ENCODE measurements around the gene MDFI.

MDFI gene, protein sequence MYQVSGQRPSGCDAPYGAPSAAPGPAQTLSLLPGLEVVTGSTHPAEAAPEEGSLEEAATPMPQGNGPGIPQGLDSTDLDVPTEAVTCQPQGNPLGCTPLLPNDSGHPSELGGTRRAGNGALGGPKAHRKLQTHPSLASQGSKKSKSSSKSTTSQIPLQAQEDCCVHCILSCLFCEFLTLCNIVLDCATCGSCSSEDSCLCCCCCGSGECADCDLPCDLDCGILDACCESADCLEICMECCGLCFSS

DNA sequence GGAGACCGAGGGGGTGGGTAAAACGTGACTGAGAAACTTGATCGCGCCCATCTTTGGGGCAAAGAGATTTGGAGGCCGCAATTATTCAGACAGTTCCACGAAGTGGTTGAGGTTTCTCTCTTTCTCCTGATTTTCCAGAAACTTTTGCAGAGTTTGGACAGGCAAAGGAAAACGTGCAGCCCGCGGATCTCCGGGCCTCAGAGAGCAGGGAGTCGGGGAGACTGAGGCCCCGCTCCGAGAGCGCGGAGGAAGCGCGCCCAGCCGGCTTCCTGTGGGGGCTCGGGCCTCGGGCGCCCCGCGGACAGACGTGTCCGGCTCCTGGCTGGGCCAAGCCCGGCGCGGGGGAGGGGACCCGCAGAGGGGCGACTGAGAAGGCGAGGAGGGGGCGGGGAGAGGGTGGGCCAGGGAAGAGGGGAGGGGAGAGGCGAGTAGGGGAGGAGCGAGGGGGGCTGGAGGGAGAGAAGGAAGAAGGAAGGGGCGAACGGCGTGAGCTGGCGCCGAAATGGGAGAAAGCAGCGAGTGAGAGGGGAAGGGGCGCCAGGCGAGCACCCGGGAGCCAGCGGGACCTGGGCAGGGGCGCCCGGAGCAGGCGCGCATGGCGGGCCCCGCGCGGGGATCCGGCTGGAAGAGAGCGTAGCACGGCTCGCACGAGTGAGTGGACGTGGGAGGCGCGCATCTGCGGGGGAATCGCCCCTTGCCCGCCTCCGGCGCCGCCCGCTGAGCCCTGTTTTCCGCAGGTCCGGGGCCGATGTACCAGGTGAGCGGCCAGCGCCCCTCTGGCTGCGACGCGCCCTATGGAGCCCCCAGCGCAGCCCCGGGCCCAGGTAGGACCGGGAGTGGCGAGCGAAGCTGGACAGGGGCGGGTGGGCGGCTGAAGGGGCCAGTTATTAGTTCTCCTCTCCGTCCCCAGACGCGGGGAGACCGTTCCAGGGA is at the start of gene MDFI:
Gene MDFI (plus strand): TSS at position 467 of the 933 bp plus-strand sequence. CDS start 282 bp downstream, at position 749.
- DNase-seq: no peak

DNA sequence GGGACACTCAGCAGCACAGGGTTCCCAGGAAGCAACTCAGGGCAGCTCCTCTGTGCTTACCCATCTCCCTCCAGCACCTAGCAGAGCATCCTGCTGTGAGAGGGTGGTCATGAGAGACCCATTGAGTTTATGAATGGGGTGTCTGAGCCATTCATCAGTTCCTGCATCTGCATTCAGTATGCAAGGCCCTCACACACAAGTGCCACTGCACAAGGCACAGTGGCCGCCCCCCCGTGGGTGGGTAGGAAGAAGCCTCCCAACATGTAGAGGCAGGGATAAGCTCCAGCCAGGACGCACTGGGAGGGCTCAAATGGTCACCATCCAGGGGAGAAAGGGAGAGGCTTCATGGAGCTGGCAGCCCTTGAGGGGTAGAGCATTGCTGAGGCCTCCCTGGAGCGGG is 49.0 kb upstream of the MDFI start:
- no peak for DNase-seq

DNA sequence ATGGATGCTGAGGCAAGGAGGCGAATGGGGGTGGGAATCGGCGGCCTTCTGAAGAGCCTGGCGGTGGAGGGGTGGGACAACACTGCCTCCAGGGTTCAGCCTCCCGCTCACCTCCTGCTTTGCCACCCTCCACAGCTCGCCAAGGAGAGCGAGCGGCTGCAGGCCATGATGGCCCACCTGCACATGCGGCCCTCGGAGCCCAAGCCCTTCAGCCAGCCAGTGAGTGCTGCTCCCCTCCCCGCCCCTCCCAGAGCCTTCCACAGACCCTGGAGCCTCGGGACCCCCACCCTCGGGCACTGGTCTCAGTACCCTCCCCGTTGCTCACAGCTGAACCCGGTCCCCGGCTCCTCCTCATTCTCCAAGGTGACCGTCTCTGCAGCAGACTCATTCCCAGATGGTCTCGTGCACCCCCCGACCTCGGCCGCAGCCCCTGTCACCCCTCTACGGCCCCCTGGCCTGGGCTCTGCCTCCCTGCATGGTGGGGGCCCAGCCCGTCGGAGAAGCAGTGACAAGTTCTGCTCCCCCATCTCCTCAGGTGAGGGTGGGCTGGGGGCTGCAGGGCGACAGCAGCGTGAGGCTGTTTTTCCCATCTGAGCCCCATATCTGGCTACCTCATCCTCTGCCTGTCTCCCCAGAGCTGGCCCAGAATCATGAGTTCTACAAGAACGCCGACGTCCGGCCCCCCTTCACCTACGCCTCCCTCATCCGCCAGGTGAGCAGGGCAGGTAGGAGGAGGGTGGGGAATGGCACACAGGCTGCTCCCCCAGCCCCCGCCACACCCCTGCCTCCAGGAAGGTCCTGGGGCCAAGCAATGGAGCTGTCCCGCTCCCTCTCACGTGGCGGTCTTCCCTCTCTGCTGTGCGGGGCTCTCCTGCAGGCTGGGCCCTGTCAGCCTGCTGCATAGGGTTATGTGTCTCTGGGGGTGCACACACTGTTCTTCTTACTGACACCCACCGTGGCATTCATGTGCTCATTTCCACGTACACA is 48.3 kb upstream of the MDFI start:
- DNase-seq: no peak

DNA sequence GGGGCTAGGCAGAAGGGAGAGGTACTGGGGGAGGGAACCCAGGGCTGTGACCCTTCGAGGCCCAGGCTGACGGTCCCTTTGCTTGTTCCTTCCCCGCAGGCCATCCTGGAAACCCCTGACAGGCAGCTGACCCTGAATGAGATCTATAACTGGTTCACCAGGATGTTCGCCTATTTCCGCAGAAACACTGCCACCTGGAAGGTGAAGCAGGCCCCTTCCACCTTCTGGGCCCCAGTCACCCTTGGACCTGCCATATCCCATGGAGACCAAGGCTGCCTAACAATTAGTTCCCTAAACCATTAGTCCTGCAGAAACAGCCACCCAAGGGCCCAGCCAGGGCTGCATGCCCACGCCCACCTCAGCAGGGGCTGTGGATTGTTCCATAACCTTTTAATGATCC is 47.1 kb upstream of the MDFI start:
- no peak for DNase-seq

DNA sequence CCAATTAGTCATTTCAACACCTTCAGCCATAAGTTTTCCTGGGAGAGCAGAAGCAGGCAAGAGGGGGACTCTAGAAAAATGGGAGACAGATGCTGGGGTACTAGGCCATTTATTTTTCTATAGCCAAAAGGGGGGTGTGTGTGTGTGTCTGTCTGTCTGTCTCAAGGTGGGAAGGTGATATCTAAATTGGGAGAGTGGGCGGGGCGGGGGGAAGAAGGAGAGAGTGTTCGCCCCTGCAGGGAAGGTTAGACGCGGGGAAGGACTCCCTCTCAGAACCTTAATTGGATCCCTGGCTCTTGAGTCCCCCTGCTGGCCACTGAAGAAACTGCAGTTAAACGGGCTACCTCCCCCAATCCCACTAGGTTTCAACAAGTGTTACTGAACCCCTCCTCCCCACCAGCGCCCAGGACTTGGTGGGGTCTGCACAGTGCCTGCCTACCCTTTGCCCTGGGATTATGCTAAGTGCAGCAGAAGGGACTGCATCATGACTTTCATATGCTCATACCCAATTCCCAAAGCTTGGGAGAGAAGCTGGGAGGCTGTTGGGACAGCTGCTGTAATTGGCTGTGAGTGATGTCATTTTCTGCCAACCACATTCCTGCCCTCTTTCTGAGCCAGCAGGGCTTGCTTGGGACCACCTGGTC is 46.3 kb upstream of the MDFI start:
- DNase-seq: no peak

DNA sequence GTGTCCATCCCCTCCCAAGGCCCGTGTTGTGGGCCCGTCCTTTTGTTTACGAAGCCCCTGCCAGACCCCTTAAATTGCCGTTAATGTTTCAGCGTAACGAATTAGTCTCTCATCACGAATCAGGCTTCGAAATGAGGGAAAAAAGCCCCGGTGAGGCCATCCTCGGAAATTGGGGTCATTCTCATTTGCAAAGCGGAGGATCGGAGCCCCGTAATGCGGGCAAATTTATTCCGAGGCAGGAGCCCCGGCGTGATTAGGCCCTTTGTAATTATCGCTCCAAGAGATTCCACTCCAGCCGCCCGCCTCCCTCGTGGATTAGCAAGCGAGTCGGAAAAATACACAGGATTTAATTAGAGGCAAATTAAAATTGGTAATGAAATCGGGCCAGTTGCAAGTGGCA is 44.9 kb upstream of the MDFI start:
- DNase-seq: no peak

DNA sequence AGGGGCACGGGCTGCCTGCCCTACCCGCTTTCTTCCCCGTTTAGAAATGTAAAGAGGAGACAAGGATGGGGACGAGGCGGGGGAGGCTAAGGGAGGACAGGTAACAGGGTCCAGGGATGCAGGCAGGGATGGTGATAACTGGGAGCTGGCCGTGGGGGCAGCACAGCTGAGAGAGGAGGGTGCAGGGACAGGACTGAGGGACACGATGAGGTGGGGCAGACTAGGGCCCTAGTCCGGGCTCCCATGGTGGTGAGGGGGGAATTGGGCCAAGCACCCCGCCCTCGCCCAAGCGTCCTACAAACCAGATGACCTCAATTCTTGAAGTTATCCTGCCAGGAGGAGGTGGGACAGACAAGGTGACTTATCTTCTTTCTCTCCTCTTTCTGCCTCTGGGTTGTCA is 44.4 kb upstream of the MDFI start:
- DNase-seq: no peak

DNA sequence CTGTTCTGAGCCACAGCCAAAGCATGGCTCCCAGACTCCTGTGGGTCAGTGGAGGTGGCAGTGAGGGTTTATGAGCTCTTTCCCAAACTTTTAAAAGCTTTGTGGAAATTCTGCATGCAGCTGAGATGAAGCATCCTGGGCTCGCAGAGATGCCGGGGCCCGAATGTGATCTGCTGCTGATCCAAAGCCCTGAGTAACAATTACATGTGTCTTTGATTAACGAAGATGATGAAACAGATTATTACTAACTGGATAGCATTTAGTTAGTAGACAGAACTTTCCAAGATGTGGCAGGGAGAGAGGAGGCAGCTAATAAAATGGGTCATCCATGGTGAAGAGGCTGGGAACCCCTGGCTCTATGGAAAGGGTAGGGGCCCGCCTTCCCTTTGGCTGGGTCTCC is 43.9 kb upstream of the MDFI start:
- DNase-seq: no peak

DNA sequence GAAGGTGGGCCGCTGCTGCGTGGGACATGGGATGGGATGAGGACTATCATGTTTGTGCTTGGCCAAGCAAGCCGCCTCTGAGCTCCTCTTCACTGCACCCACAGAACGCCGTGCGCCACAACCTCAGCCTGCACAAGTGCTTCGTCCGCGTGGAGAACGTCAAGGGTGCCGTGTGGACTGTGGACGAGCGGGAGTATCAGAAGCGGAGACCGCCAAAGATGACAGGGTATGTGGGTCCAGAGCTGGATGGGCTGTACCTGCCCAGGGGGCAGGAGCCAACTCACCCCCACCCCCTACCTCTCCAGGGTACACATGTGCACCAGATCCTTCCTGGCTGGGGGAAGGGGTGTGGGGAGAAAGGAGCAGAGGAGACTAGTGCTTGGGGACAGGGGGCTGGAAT is 43.5 kb upstream of the MDFI start:
- no peak for DNase-seq

DNA sequence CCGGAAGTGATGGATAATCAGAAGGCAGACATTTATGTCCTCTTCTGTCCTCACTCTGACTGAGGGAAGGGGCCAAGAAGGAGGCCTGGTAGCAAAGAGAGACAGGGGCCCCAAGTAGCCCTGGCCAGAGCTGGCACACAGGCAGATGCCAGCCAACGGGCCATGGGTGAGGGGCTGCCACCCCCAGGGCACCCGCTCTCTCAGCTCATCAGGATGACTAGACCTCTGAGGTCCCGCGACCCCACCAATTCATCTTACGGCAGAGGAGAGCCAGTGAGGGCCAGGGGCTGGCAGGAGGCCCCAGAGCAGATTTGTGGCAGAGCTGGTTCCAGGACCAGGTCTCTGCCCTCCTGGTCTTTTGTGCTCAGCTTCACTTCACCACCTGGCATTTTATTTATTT is 43.1 kb upstream of the MDFI start:
- DNase-seq: no peak

DNA sequence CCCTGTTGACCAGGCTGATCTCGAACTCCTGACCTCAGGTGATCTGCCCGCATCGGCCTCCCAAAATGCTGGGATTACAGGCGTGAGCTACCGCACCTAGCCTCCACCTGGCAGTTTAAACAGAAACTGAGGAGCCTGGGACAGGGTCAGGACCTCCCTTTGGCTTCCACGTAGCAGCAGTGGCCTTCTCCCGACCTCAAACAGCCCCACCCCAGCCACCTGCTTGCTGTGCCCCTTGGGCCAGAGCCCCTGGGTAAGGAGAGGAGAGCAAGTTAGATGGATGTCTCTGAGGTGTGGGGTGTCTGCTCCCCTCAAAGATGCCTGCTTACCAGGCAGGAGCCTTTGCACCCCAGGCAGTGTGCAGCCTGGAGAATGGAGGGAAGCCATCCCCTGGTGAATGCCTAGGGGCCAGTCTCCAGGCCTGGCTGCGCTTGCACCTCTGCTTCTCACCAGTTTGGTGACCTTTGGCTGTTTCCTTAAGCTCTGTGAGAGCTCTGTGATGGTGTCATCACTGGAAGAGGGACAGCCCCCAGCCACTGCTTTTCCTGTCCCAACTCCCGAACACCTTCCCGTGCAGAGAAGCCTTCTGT is 42.1 kb upstream of the MDFI start:
- no peak for DNase-seq

DNA sequence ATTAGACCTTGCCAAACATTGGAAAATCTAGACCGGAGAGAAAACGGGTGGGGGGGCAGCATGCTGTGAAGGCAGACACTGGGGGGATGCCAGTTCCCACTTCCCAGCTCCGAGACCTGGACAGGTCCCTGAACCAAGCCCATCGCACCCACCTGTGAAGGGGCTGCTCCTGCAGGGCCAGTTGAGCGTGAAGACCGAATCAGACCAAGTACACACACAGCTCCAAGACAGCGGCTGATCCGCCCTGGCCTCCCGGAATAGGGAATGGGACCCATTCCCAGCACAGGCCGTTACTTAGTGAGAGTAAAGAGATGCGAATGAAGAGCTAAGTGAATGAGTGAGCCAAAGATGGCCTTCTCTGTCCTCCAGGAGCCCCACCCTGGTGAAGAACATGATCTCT is 41.5 kb upstream of the MDFI start:
- no peak for DNase-seq

DNA sequence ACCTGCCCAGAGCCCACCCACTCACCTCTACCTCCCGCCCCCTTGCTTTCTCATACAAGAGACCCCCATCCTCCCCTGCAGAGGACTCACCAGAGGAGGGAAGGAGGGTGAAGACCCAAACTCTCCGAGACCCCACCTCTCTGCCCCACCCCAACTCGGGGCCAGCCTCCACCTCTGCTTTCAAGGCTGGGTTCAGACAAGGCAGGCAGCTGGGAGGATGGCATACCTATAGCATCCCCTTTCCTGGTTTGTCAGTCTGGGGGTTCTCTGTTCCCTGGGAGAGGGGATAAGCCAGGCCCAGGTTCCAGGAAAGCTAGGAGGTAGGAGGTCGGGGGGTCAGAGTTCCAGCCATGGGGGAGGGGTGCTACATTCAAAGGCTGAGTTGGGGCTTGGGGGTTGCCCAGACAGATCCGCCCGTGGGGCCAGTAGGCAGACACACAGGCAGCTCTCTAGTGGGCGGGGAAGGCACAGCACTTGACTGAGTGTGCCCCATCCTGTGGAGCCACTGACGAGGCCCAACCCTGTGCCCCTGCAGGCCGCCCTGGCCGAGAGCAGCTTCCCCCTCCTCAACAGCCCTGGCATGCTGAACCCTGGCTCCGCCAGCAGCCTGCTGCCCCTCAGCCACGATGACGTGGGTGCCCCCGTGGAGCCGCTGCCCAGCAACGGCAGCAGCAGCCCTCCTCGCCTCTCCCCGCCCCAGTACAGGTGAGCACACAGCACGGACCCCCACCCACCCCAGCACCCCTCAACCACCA is 40.8 kb upstream of the MDFI start:
- DNase-seq: no peak

DNA sequence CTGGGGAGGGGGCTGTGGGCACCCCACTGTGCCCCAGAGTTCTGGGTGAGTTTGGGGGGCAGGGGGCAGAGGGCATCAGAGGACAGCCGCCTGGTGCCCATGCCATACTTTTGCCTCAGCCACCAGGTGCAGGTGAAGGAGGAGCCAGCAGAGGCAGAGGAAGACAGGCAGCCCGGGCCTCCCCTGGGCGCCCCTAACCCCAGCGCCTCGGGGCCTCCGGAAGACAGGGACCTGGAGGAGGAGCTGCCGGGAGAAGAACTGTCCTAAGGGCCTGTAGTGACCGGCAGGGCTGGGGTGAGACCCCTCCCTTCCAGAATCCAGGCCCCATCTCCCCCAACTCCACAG is 39.6 kb upstream of the MDFI start:
- DNase-seq: no peak

DNA sequence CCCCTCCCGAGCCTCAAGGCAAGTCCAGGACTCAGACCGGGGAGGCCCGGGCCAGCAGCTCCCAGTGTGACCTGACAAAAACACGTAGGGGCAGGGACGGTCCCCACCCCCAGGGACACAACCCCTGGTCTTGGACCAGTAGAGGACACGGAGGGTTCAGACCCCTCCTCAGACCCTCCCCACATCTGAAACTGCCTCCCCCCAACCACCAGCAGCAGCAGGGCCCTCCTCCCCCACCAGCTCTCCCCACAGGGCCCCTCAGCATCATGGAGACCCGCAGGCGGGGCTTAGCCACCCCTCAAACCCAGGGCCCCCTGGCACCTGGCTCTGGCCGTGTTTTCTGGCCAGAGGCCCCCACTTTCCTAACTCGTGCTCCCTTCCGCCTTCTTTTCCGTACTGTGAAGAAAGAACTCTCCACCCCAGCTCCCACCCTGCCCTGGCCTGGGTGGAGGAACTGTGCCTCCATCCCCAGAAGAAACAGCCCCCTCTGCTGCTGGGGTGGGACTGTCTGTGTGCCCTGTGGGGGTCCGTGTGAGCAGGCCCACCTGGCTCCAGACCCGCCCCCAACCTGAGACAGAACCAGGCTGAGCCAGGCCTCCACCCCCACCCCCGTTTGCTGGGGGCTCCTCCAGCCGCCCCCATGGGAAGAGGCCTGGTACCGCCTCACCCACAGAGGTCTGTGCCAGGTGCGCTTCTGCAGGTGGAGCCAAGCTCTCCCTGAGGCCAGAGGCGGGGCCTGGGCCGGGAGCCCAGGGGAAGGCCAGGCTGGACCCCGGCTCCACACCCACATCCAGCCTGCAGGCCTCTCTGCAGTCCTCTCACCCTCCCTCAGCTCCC is 39.0 kb upstream of the MDFI start:
- no peak for DNase-seq

DNA sequence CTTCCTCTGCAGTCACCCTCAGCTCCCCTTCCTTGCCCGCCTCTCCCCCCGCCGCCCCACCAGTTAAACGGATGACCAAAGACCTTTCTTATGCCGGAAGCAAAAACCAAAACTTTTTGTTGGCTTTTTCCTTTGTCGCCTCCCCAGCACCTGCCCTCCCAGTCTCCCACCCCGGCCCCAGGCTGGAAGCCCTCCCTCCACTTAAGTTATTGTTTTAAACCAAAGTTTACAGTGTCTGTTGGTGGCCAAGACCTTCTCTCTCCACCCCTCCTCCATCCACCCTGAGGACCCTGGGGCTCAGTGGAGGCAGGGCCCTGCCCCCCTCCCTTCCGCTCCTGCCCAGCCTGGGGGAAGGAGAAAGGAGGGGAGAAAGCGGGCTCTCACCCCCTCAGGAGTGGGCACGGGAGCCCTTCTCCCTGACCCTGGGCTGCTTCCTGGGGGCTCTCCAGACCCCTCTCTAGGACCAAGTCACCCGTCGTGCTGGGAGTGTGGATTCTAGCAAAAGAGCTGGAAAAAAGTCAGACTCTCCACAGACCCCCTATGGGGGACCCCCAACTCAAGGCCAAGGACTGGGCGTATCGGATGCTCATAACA is 38.3 kb upstream of the MDFI start:
- DNase-seq: no peak

DNA sequence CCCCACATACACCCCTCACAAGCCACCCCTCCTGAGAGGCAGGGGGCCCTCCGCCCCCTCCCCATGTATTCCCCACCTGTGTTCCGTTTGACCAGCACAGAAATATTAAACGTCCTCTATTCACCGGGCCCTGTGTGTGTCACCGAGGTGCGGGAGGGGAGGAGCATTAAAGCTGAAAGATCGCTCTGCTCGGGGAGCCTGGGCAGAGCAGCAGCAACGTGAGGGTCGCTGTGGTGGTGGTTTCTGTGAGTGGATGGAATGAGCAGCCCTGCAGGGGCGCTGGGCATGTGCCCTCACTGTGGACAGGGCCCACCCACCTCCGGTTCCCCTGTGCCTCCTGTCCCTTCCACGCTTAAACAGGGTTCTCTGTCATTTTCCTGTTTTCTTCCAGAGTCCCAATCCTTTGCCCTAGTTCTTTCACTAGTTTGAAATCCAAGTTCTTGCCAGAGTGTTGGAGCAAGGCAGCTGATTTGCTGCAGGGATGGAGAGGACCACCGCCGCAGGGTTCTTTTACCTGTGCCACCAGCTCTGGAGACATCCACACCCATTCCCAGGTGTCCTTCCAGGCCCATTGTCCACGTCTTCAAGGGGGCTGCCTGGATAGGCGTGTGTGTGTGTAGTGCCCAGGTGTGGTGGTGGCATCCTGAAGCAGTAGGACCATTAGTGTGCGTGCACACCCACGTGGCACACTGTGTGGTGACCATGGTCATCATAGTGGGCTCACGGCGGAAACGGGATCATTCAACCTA is 37.6 kb upstream of the MDFI start:
- no peak for DNase-seq

DNA sequence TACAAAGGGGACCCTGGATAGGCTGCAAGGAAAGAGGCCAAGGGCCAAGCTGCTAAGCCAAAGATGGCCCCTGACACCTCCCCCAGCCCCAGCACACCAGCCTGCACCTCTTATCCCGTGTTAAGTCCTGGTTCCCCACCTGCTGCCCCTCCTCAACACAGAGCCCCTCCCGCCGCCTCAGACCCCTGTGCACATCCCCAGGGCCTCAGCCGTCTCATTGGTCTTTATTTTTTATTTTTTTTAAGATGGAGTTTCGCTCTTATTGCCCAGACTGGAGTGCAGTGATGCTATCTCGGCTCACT is 37.1 kb upstream of the MDFI start:
- no peak for DNase-seq

DNA sequence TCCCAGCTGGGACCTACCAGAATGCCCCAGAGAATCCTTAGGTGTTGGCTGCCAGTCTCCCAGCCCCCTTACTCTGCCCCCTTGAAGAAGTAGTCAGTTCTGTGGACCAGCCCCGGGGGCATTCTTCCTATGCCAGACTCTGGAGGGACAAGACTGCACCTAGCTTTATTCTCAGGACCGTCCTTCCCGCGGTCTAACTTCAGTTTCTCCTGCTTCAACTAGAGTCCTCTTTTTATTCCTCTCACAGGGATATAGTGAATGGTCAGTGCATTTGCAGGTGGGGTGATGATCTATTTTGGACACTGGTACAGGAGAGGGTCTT is 35.9 kb upstream of the MDFI start:
- DNase-seq: no peak
